ENCODE measurements around the gene KIF14. TPM values are rescaled to one million over a fixed set of nuclear protein-coding genes. Genes with fewer than 3 reads are reported as not detected.

Gene KIF14
- total and polyA plus RNA-seq, 2 donors (not counting 1 experiment from before 2014, with no cell fraction given): 2.2 to 4.0 TPM

- H3K9me3 ChIP-seq (ENCODE audit: control insufficient read depth, insufficient read depth, low read depth, low read length): no peaks in the 10 kb centered on the region
- H3K4me3 ChIP-seq (replicated peaks in 1 of 4; ENCODE audit: control extremely low read depth in 1 of 4, insufficient read depth in 1 of 4, low read depth in 3 of 4, low read length in 4 of 4): no peak overlapping the region
- H3K27me3 ChIP-seq (ENCODE audit: control insufficient read depth, insufficient read depth, low read length): no peaks in the 10 kb centered on the region
- H3K27ac ChIP-seq (ENCODE audit: insufficient read depth, low read length): no peak overlapping the region
- H2AFZ ChIP-seq (ENCODE audit: low read length): no peak overlapping the region
- no peak overlapping the region for H3K4me2 ChIP-seq (ENCODE audit: extremely low read depth, insufficient read depth, low read length)
- peaks cover 11% of the 10 kb centered on the region for H3K4me1 ChIP-seq (ENCODE audit: control insufficient read depth, extremely low read depth, insufficient read depth, low read length)
- H3K79me2 ChIP-seq (ENCODE audit: control insufficient read depth, insufficient read depth, low read length): no peaks in the 10 kb centered on the region
- no peak for TF ChIP-seq EZH2 (IDR thresholded peaks at IDR 0.05; ENCODE audit: low read length, missing control alignments)
- no peak for TF ChIP-seq CTCF (conservative IDR thresholded peaks at IDR 0.05 in 1 of 2, IDR thresholded peaks at IDR 0.05 in 1 of 2; ENCODE audit: low read depth in 1 of 2, low read length in 2 of 2)
- H3K9ac ChIP-seq (ENCODE audit: insufficient read depth, low read length): no peak overlapping the region
- H4K20me1 ChIP-seq (ENCODE audit: control insufficient read depth, extremely low read depth, insufficient read depth, low read length): no peaks in the 10 kb centered on the region
- no peaks in the 10 kb centered on the region for H3K36me3 ChIP-seq (ENCODE audit: control insufficient read depth, insufficient read depth, low read length)
- peak; percentile 31 to 37 for DNase-seq (ENCODE audit: low read depth in 2 of 2)
These were observed 20.4 kb upstream of the KIF14 start for GRCh38 chr1:200640963-200641401.

- H3K27me3 ChIP-seq (ENCODE audit: control insufficient read depth, insufficient read depth, low read length): no peaks in the 10 kb centered on the region
- no peaks in the 10 kb centered on the region for H3K36me3 ChIP-seq (ENCODE audit: control insufficient read depth, insufficient read depth, low read length)
- peak overlapping the region; percentile 80 for H3K27ac ChIP-seq (ENCODE audit: insufficient read depth, low read length)
- no peak for DNase-seq (ENCODE audit: low read depth in 2 of 2)
- peak overlapping the region; percentile 47 for H2AFZ ChIP-seq (ENCODE audit: low read length)
- no peak overlapping the region for H3K9ac ChIP-seq (ENCODE audit: insufficient read depth, low read length)
- no peaks in the 10 kb centered on the region for H3K9me3 ChIP-seq (ENCODE audit: control insufficient read depth, insufficient read depth, low read depth, low read length)
- H3K4me3 ChIP-seq (replicated peaks in 1 of 4; ENCODE audit: control extremely low read depth in 1 of 4, insufficient read depth in 1 of 4, low read depth in 3 of 4, low read length in 4 of 4): no peak overlapping the region
- H3K4me2 ChIP-seq (ENCODE audit: extremely low read depth, insufficient read depth, low read length): no peak overlapping the region
- TF ChIP-seq CTCF (conservative IDR thresholded peaks at IDR 0.05 in 1 of 2, IDR thresholded peaks at IDR 0.05 in 1 of 2; ENCODE audit: low read depth in 1 of 2, low read length in 2 of 2): no peak
- no peak for TF ChIP-seq EZH2 (IDR thresholded peaks at IDR 0.05; ENCODE audit: low read length, missing control alignments)
- no peaks in the 10 kb centered on the region for H4K20me1 ChIP-seq (ENCODE audit: control insufficient read depth, extremely low read depth, insufficient read depth, low read length)
- H3K79me2 ChIP-seq (ENCODE audit: control insufficient read depth, insufficient read depth, low read length): no peaks in the 10 kb centered on the region
- H3K4me1 ChIP-seq (ENCODE audit: control insufficient read depth, extremely low read depth, insufficient read depth, low read length): peaks cover 11% of the 10 kb centered on the region
These were observed 19.9 kb upstream of the KIF14 start for GRCh38 chr1:200640373-200640962.

GRCh38 chr1:200638073-200638472, 17.5 kb upstream of the KIF14 start:
- no peaks in the 10 kb centered on the region for H3K9me3 ChIP-seq (ENCODE audit: control insufficient read depth, insufficient read depth, low read depth, low read length)

More at GRCh38 chr1:200638073-200638472, 17.5 kb upstream of the KIF14 start:
- Histone ChIP-seq H3K36me3 (ENCODE audit: control insufficient read depth, insufficient read depth, low read length) (no peaks in the 10 kb centered on the region), H4K20me1 (ENCODE audit: control insufficient read depth, extremely low read depth, insufficient read depth, low read length) (no peaks in the 10 kb centered on the region), H2AFZ (ENCODE audit: low read length) (no peak overlapping the region), H3K4me2 (ENCODE audit: extremely low read depth, insufficient read depth, low read length) (no peak overlapping the region), H3K27ac (ENCODE audit: insufficient read depth, low read length) (no peak overlapping the region), H3K79me2 (ENCODE audit: control insufficient read depth, insufficient read depth, low read length) (no peaks in the 10 kb centered on the region), H3K4me3 (replicated peaks in 1 of 4; ENCODE audit: control extremely low read depth in 1 of 4, insufficient read depth in 1 of 4, low read depth in 3 of 4, low read length in 4 of 4) (no peak overlapping the region), H3K4me1 (ENCODE audit: control insufficient read depth, extremely low read depth, insufficient read depth, low read length) (peaks cover 11% of the 10 kb centered on the region), H3K9ac (ENCODE audit: insufficient read depth, low read length) (no peak overlapping the region), H3K27me3 (ENCODE audit: control insufficient read depth, insufficient read depth, low read length) (no peaks in the 10 kb centered on the region)
- TF ChIP-seq CTCF (conservative IDR thresholded peaks at IDR 0.05 in 1 of 2, IDR thresholded peaks at IDR 0.05 in 1 of 2; ENCODE audit: low read depth in 1 of 2, low read length in 2 of 2) (no peak), EZH2 (IDR thresholded peaks at IDR 0.05; ENCODE audit: low read length, missing control alignments) (no peak)
- no peak for DNase-seq (ENCODE audit: low read depth in 2 of 2)
